HEK293T (cell line): Measurements from ENCODE around the gene EPS8.

Source experiments
- CTCF ChIA-PET: fragments of 350-600 bp; formaldehyde crosslinking; extraction: SDS; loops from one replicate; lab custom pipeline; 2021; ENCODE audit warnings: antibody characterized with exemption, inconsistent platforms; lab: Yijun Ruan, JAX
- POLR2A ChIA-PET: fragments of 350-600 bp; formaldehyde crosslinking; extraction: SDS; loops from one replicate; lab custom pipeline; 2020; ENCODE audit warnings: antibody characterized with exemption, inconsistent platforms; lab: Yijun Ruan, JAX
- DNase-seq: peaks from one replicate; pipeline ENCODE4 v3.0.0; 2012; ENCODE audit warnings: mixed read lengths; ENCODE audit errors: extremely low spot score
- ARNT ChIP-seq: fragments of 450-650 bp; IDR thresholded peaks from 2 replicates; pipeline ENCODE4 v1.6.1; 2017; ENCODE audit warnings: mild to moderate bottlenecking
- BHLHE40 ChIP-seq: fragments of 450-650 bp; IDR thresholded peaks from 2 replicates; pipeline ENCODE4 v1.6.1; 2016; ENCODE audit warnings: mild to moderate bottlenecking, moderate library complexity, borderline replicate concordance
- CTBP1 ChIP-seq: fragments of 450-650 bp; IDR thresholded peaks from 2 replicates; pipeline ENCODE4 v1.6.1; 2016; ENCODE audit warnings: borderline replicate concordance
- ELF4 ChIP-seq: fragments of 450-650 bp; IDR thresholded peaks from 2 replicates; pipeline ENCODE4 v1.6.1; 2017; ENCODE audit warnings: antibody characterized with exemption
- FOXA1 ChIP-seq: fragments of 450-650 bp; IDR thresholded peaks from 2 replicates; pipeline ENCODE4 v1.6.1; 2016; ENCODE audit warnings: mild to moderate bottlenecking
- FOXK2 ChIP-seq: fragments of 450-650 bp; IDR thresholded peaks from 2 replicates; pipeline ENCODE4 v1.6.1; 2016; ENCODE audit warnings: mild to moderate bottlenecking
- FOXM1 ChIP-seq: fragments of 450-650 bp; IDR thresholded peaks from 2 replicates; pipeline ENCODE4 v1.6.1; 2017; ENCODE audit warnings: mild to moderate bottlenecking, borderline replicate concordance
- HDGF ChIP-seq: fragments of 450-650 bp; IDR thresholded peaks from 2 replicates; pipeline ENCODE4 v1.6.1; 2017; ENCODE audit warnings: antibody characterized with exemption, borderline replicate concordance
- L3MBTL2 ChIP-seq: fragments of 450-650 bp; conservative IDR thresholded peaks from 2 replicates; pipeline ENCODE4 v1.6.1; 2016; ENCODE audit warnings: mild to moderate bottlenecking
- LEF1 ChIP-seq: fragments of 450-650 bp; IDR thresholded peaks from 2 replicates; pipeline ENCODE4 v1.6.1; 2017; ENCODE audit warnings: mild to moderate bottlenecking, borderline replicate concordance
- NFRKB ChIP-seq: fragments of 450-650 bp; IDR thresholded peaks from 2 replicates; pipeline ENCODE4 v1.6.1; 2016; ENCODE audit warnings: mild to moderate bottlenecking, moderate library complexity
- SP1 ChIP-seq: fragments of 450-650 bp; IDR thresholded peaks from 2 replicates; pipeline ENCODE4 v1.6.1; 2017
- SUZ12 ChIP-seq: fragments of 450-650 bp; IDR thresholded peaks from 2 replicates; pipeline ENCODE4 v1.6.1; 2016; ENCODE audit warnings: mild to moderate bottlenecking
- TARDBP ChIP-seq: fragments of 450-650 bp; IDR thresholded peaks from 2 replicates; pipeline ENCODE4 v1.6.1; 2016
- ZNF384 ChIP-seq: fragments of 450-650 bp; IDR thresholded peaks from 2 replicates; pipeline ENCODE4 v1.6.1; 2016
- TF ChIP-seq, protein P1 (sequence below): fragments of 450-650 bp; IDR thresholded peaks from 2 replicates; pipeline ENCODE4 v1.6.1; 2016

EPS8 gene

DNA sequence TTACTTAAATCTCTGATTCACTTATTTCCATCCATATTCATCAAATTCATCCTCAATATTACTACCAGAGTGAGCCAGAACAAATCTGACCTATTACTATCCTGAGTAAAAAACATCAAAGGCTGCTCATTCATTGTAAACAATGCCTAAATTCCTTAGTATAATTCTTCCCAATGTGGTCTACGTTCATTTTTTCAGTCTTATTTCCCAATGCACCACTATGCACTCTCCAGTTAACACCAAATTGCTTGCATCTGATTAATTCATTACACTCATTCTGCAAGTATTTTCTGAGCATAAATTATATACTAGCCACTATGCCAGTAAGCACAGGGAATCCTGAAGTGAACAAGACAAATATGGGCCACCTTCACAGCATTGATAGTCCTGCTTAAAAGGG lies 110.0 kb downstream of the EPS8 start:
- ChIA-PET CTCF (no interaction called here), POLR2A (no interaction called here)
- DNase-seq: no peak
- no peak for TF ChIP-seq ZNF384
- TF ChIP-seq ELF4: no peak
- TF ChIP-seq FOXK2: no peak
- TF ChIP-seq L3MBTL2: no peak
- no peak for TF ChIP-seq ARNT
- TF ChIP-seq FOXA1: no peak
- no peak for TF ChIP-seq SUZ12
- TF ChIP-seq NFRKB: no peak
- TF ChIP-seq CTBP1: no peak
- TF ChIP-seq HDGF: no peak

DNA sequence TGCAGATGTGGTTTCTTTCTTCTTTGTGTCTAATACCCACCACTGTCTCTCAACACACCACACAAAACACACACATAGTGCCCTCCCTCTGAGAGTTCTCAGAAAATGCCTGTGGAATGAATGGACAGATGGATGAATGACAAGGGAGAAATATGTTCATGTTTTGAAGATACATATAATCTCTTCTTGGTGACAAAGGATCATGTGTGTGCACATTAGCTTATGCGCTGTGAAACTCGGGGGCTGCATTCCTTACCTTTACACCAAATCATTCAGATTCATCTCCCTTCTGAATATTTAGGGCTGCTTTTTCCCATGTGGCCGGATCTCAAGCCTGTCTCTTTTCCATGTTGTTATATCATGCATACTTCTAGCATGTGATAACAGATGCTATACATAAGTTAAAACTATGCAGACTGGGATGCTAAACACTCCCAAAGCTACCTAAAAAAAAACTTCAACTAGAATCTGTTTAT lies 111.4 kb downstream of the EPS8 start:
- ChIA-PET POLR2A (no interaction called here), CTCF (no interaction called here)
- DNase-seq: no peak
- TF ChIP-seq TARDBP (no peak), ELF4 (no peak), FOXA1 (no peak), SUZ12 (no peak), SP1 (no peak)

DNA sequence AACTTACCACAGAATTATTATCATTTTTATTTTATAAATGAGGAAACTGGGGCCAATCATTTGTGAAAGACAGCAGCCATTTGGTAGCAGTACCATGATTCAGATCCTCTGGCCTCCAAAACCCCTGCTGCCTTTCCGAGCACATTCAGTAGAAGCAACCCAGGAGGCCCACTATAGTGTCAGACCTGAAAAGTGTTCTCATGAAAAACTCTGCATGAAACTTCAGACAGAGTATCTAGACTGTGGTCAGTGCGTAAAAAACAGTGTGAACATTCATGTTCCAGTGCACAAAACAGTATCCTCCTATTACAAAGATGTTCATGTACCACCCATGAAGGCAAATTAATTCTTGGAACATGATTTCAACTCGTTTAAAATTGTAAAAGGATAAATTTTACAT lies 112.0 kb downstream of the EPS8 start:
- TF ChIP-seq ARNT (no peak), ZNF384 (no peak), HDGF (no peak), FOXK2 (no peak), SP1 (no peak), FOXA1 (no peak), BHLHE40 (no peak), NFRKB (no peak), L3MBTL2 (no peak), TARDBP (no peak), LEF1 (no peak), ELF4 (no peak), CTBP1 (no peak), SUZ12 (no peak), FOXM1 (no peak)
- TF ChIP-seq, protein P1, sequence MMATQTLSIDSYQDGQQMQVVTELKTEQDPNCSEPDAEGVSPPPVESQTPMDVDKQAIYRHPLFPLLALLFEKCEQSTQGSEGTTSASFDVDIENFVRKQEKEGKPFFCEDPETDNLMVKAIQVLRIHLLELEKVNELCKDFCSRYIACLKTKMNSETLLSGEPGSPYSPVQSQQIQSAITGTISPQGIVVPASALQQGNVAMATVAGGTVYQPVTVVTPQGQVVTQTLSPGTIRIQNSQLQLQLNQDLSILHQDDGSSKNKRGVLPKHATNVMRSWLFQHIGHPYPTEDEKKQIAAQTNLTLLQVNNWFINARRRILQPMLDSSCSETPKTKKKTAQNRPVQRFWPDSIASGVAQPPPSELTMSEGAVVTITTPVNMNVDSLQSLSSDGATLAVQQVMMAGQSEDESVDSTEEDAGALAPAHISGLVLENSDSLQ: no peak
- DNase-seq: no peak
- POLR2A ChIA-PET: no interaction called here

DNA sequence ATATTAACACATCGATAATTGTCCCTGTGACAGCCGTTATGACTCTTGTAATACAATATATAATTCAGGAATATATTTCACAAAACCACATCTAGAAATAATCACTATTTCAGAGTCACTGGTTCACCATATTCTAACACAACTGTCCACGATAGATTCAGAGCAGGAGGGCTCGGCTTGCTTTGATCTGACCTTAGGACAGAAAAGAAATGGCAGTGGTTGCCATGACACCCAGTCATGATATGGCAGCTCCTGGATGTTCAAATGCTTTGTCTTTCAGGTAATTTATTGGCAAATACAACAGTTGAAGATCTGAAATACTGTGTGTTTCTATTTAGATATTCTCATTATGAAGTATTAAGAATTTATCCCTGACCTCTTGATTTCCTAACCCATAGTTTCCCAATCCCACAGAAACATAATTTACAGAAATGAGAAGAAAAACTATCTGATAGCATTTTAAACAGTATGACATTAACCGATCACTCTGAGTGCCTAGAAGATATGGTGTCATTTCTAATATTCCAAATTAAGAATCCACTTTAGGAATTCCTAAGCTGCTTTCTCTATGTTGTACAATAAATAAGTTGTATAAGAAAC lies 116.4 kb downstream of the EPS8 start:
- DNase-seq: no peak
- CTCF ChIA-PET: no interaction called here
- POLR2A ChIA-PET: no interaction called here
- no peak for TF ChIP-seq SP1
- no peak for TF ChIP-seq SUZ12
- no peak for TF ChIP-seq BHLHE40
- no peak for TF ChIP-seq FOXM1
- TF ChIP-seq FOXA1: no peak
- no peak for TF ChIP-seq ZNF384
- no peak for TF ChIP-seq CTBP1
- TF ChIP-seq NFRKB: no peak
- no peak for TF ChIP-seq TARDBP
- TF ChIP-seq FOXK2: no peak
- no peak for TF ChIP-seq ARNT
- TF ChIP-seq ELF4: no peak
- no peak for TF ChIP-seq HDGF
- no peak for TF ChIP-seq LEF1
- TF ChIP-seq, protein P1: no peak
- TF ChIP-seq L3MBTL2: no peak

More for the DNA sequence above, 112.0 kb downstream of the EPS8 start:
- CTCF ChIA-PET: no interaction called here

DNA sequence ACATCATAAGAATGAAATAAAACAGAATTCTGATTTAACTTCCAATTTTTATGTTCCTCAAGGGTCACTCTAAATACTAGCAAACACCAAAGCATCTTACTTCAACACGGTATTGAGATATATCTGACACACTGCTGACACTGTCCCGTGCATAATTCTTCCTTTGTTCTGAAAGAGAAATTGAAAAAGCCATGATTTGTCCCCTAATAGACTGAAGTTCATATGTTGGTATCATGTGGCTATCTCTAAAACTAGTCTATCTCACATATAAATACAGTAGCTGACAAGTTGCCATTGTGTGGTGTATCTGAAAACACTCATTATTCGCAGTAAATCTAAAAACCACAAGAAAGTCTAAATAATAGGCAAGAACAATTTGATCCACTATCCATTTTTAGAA lies 118.4 kb downstream of the EPS8 start:
- TF ChIP-seq CTBP1 (no peak), ELF4 (no peak), L3MBTL2 (no peak), FOXA1 (no peak), SP1 (no peak)
- CTCF ChIA-PET: no interaction called here
- no peak for DNase-seq
- POLR2A ChIA-PET: no interaction called here

DNA sequence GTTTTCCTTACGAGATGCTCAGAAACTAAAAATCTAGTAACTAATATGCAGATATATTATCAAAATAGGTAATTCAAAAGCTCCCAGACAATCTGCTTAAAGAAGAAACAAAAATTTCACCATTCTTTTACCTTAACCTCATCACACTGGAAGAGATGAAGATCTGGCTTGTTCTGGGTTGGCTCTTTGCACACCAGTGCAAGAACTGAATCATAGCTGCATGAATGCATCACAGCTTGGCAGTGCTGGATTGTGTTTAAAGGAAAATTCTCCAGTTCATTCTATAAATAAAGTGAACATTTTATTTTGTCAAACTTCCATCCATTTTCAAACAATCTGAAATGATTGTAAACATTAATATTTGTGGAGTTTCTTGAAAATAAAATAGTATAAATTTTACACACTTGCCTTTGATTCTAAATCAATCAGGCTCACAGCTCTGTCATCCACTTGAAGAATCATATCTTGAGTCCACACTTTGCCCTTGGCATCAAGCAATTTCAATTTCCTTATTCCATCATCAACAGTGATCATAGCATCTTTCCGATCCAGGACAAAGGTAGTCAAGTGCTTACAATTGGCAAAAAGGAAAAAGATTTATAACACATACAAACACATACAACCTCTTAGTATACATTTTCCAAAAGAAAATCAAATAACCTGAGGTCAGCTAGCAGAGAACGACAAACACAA lies 119.8 kb downstream of the EPS8 start:
- DNase-seq: no peak
- TF ChIP-seq L3MBTL2 (no peak), CTBP1 (no peak), FOXM1 (no peak), LEF1 (no peak)
- TF ChIP-seq, protein P1: no peak
- ChIA-PET POLR2A (no interaction called here), CTCF (interaction anchor here (0.5 kb wide), 1 partner anchor 172 kb away, joined by 3 read pairs; no protein-coding TSS in a partner anchor)
